Measurements from ENCODE around the gene MRTFA.

GRCh38 chr22:40426594-40427333 is 209.8 kb downstream of the MRTFA start:
- TF ChIP-seq POLR2A (IDR thresholded peaks at IDR 0.05) (no peak), POLR2AphosphoS5 (IDR thresholded peaks at IDR 0.05) (no peak), CTCF (IDR thresholded peaks at IDR 0.05 in 8 of 11, conservative IDR thresholded peaks at IDR 0.05 in 3 of 11) (no peak)
